Immature natural killer cell (primary cell): ENCODE results near the gene RAB3IP. TPM values are rescaled to one million over a fixed set of nuclear protein-coding genes. Genes with fewer than 3 reads are reported as not detected.
"Not testable (repeated sequence)": the region's sequence is repeated elsewhere in the genome, so short reads cannot be mapped to it uniquely, and the experiment has no call there.

Experiments used
- DNase-seq, 3 donors: peaks; one replicate each; pipeline ENCODE4 v3.0.0; 2022; ENCODE audit warnings: mixed read lengths in 1 of 3
- H3K27ac Mint-ChIP-seq, 6 donors: one replicate each; pipeline ENCODE4 v1.8.0; 2020; ENCODE audit warnings: mixed read lengths in 6 of 6, mild to moderate bottlenecking in 5 of 6, inconsistent platforms in 4 of 6, moderate library complexity in 3 of 6
- H3K27me3 Mint-ChIP-seq, 3 donors: one replicate each; pipeline ENCODE4 v1.8.0; 2020 to 2021; ENCODE audit warnings: low read depth in 3 of 3, mild to moderate bottlenecking in 3 of 3, mixed read lengths in 3 of 3, moderate library complexity in 3 of 3, inconsistent platforms in 1 of 3
- H3K36me3 Mint-ChIP-seq, 3 donors: one replicate each; pipeline ENCODE4 v1.8.0; 2020; ENCODE audit warnings: mixed read lengths in 3 of 3, inconsistent platforms in 2 of 3, mild to moderate bottlenecking in 2 of 3
- H3K4me1 Mint-ChIP-seq, 2 donors: one replicate each; pipeline ENCODE4 v1.8.0; 2020; ENCODE audit warnings: inconsistent platforms in 2 of 2, mild to moderate bottlenecking in 2 of 2, mixed read lengths in 2 of 2, moderate library complexity in 1 of 2
- H3K4me3 Mint-ChIP-seq, 5 donors: one replicate each; pipeline ENCODE4 v1.8.0; 2020; ENCODE audit warnings: mild to moderate bottlenecking in 5 of 5, mixed read lengths in 5 of 5, inconsistent platforms in 3 of 5, moderate library complexity in 3 of 5
- H3K9me3 Mint-ChIP-seq, 6 donors: one replicate each; pipeline ENCODE4 v1.8.0; 2020; ENCODE audit warnings: mild to moderate bottlenecking in 6 of 6, mixed read lengths in 6 of 6, inconsistent platforms in 4 of 6, moderate library complexity in 3 of 6
- polyA plus RNA-seq, 3 donors: library from polyadenylated mRNA; unstranded; fragments of 300-500 nt; fragmentation: Illumina TruSeq; gene quantifications; one replicate each; pipeline ENCODE4 v1.2.3, GENCODE V29; 2021

RAB3IP gene
- polyA plus RNA-seq, 3 donors from 2014 or later: 8.8 to 10.1 (median 9.8) TPM

GRCh38 chr12:69720750-69721149, 17.9 kb upstream of the RAB3IP start:
- no peak for DNase-seq
- H3K9me3 Mint-ChIP-seq: no peaks in the 10 kb centered on the region
- peaks cover 6 to 15% (median 7%) of the 10 kb centered on the region in 3 donors for H3K27me3 Mint-ChIP-seq
- H3K4me1 Mint-ChIP-seq: no peaks in the 10 kb centered on the region
- H3K36me3 Mint-ChIP-seq: no peaks in the 10 kb centered on the region
- no peak overlapping the region for H3K27ac Mint-ChIP-seq
- no peak overlapping the region for H3K4me3 Mint-ChIP-seq

DNA sequence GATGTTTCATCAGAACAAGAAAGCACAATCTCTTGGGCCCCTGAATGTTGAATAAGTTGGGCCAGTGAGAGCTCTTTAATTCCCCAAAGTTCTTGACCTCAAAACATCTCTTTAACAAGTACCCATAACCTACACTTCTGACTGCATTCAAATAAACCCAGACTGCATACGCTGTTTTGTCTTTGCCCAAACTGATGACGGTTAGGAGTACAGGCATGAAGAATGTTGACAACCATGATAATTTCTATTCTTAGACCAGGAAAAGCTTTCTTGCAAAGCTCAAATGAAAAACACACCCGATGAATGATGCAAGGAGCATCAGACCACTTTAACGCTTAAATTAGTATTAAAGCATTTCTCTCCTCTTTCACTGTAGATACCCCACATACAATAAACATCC, 11.7 kb upstream of the RAB3IP start:
- Mint-ChIP-seq H3K27me3 (peaks cover 3 to 10% (median 4%) of the 10 kb centered on the region in 3 donors), H3K4me1 (no peaks in the 10 kb centered on the region), H3K9me3 (no peaks in the 10 kb centered on the region), H3K36me3 (no peaks in the 10 kb centered on the region), H3K27ac (no peak overlapping the region), H3K4me3 (no peak overlapping the region)
- DNase-seq: no peak

DNA sequence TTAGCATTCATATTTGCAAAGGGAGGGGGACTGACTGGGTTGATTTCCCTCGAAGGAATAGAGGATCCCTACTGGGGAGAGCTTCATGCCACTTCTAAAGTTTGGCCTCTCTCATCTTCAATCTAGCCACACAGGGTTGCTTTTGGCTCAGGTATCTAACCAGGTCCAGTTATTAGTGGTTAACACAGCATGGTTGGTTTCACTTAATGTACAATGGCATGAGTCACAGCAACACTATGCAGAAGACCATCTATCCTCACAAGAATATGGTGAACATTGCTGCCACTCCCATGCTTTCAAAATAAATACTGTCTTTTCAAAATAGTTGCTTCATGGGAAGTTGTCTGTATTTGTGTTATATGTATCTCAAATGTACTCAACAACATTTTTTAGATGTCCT, 6.6 kb upstream of the RAB3IP start:
- Mint-ChIP-seq H3K27me3 (peaks cover 0 to 5% (median 0%) of the 10 kb centered on the region in 3 donors), H3K27ac (no peak overlapping the region), H3K36me3 (no peaks in the 10 kb centered on the region), H3K4me3 (no peak overlapping the region), H3K4me1 (no peaks in the 10 kb centered on the region), H3K9me3 (no peaks in the 10 kb centered on the region)
- no peak for DNase-seq

DNA sequence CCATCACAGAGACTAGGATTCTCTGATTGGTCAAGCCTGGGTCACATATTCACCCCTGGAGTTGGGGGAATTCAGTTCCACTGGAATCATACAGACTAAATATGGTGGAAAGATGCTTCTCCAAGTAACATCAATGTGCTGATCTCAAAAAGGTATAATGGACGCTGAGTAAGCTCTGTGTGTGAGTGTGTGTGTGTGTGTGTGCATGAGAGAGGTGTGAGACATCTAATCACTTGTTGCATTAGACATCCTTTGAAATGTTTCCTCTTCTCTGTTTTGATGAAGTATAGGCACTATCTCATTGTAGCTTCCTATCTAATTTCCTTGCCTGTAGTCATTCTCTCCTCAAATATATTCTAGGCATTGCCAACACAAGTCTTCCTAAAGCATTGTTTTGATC, 5.0 kb upstream of the RAB3IP start:
- Mint-ChIP-seq H3K9me3 (no peaks in the 10 kb centered on the region), H3K36me3 (no peaks in the 10 kb centered on the region), H3K27ac (no peak overlapping the region), H3K27me3 (peaks cover 0 to 10% (median 2%) of the 10 kb centered on the region in 3 donors), H3K4me1 (peaks cover 4 to 5% of the 10 kb centered on the region in 2 donors), H3K4me3 (no peak overlapping the region)
- DNase-seq: no peak

DNA sequence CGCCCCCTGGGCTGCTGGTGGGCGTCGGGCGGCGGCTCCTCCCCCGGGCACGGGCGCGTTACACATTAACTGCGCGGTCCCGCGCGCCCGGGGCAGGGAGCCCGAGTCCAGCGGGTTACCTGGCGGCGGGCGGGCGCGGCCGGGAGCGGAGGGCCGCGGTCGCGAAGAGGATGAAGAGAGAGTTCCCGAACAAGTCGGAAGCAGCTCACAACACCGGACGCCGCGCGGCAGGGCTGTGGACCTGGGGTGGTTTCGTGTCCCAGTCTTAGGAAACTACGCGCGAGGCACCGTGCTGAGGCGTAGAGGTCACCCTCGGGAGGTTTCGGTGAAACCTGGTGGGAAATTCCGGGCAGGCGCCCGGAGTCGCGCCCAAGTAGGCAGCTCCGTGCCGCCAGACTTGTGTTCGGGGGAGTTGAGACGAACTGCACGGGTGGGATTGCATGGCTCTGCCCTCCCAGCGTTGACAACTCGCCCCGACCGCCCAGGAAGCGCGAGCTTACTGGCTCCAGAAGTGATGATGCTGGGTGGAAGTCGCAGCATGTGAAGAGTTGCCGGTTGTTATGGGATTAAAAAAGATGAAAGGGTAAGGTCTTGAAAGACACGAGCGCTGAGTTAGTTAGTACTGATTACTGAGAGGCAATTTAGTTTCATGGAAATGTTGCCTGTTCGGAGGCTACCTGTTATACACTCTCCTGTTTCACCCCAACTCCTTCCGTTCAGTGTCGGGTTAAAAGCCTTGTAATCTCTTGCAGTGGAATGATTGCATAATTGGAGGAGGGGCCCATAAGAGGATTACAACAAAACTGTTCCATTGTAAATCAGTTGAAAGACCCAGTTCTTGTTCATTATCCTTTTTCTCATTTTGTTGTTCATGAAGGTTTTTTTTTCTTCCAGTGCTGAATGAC, 879 bp downstream of the RAB3IP start:
- Mint-ChIP-seq H3K4me1 (peaks cover 11 to 19% of the 10 kb centered on the region in 2 donors), H3K4me3 (peak overlapping the region; percentile 83 to 89 (median 87)), H3K9me3 (no peaks in the 10 kb centered on the region), H3K36me3 (no peaks in the 10 kb centered on the region), H3K27ac (peak overlapping the region in 5 of 6 donors; percentile 5 to 67 (median 36)), H3K27me3 (peaks cover 1 to 11% (median 2%) of the 10 kb centered on the region in 3 donors)
- peak; percentile 44 to 52 (median 50) for DNase-seq

GRCh38 chr12:69744109-69744508, 5.4 kb downstream of the RAB3IP start:
- H3K36me3 Mint-ChIP-seq: no peaks in the 10 kb centered on the region
- H3K4me1 Mint-ChIP-seq: peaks cover 7 to 14% of the 10 kb centered on the region in 2 donors
- no peaks in the 10 kb centered on the region for H3K9me3 Mint-ChIP-seq
- H3K27ac Mint-ChIP-seq: no peak overlapping the region
- H3K4me3 Mint-ChIP-seq: no peak overlapping the region
- H3K27me3 Mint-ChIP-seq: peaks cover 0 to 6% (median 1%) of the 10 kb centered on the region in 3 donors
- DNase-seq: no peak

- peaks cover 0 to 9% (median 0%) of the 10 kb centered on the region in 3 donors for H3K36me3 Mint-ChIP-seq
- no peaks in the 10 kb centered on the region for H3K4me1 Mint-ChIP-seq
- H3K27ac Mint-ChIP-seq: no peak overlapping the region
- no peak for DNase-seq
- H3K27me3 Mint-ChIP-seq: peaks cover 0 to 2% (median 0%) of the 10 kb centered on the region in 3 donors
- H3K9me3 Mint-ChIP-seq: no peaks in the 10 kb centered on the region
- no peak overlapping the region for H3K4me3 Mint-ChIP-seq
Measured at GRCh38 chr12:69751476-69751875, 12.8 kb downstream of the RAB3IP start.

DNA sequence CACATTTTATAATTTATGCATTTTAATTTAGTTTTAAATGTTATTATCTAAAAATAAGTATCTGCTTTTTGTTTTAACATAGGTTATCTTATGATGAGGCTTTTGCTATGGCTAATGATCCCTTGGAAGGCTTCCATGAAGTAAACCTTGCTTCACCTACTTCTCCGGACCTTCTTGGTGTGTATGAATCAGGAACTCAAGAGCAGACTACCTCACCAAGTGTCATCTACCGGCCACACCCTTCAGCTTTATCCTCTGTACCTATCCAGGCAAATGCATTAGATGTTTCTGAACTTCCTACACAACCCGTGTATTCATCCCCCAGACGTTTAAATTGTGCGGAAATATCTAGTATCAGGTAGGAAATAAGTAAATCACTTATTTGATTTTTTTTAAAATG, 16.6 kb downstream of the RAB3IP start:
- H3K36me3 Mint-ChIP-seq: peaks cover 5 to 19% (median 8%) of the 10 kb centered on the region in 3 donors
- no peak overlapping the region for H3K27ac Mint-ChIP-seq
- no peak overlapping the region for H3K4me3 Mint-ChIP-seq
- peaks cover 0 to 2% (median 1%) of the 10 kb centered on the region in 3 donors for H3K27me3 Mint-ChIP-seq
- no peak for DNase-seq
- peaks cover 0 to 8% (median 1%) of the 10 kb centered on the region in 6 donors for H3K9me3 Mint-ChIP-seq
- peaks cover 0 to 2% of the 10 kb centered on the region in 2 donors for H3K4me1 Mint-ChIP-seq

DNA sequence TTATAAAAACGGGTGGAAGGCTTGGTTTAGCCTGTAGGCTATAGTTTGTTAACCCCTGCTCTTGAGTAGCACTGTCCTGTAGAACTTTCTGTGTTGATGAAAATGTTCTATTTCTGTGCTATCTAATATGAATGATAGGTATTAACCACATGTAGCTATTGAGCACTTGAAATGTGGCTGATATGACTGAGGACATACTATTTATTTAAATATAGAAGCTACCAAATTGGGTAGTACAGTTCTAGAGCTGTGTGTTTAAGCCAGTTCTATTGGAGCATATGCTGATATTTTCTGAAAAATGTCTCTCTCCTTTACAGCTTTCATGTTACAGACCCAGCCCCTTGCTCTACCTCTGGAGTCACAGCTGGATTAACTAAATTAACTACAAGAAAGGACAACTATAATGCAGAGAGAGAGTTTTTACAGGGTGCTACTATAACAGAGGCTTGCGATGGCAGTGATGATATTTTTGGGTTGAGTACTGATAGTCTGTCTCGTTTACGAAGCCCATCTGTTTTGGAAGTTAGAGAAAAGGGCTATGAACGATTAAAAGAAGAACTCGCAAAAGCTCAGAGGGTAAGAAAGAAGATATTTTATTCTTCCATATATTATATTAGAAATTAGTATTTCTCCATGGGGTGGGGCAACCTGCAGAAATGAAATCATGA, 17.6 kb downstream of the RAB3IP start:
- no peak for DNase-seq
- Mint-ChIP-seq H3K36me3 (peaks cover 12 to 29% (median 14%) of the 10 kb centered on the region in 3 donors), H3K4me3 (no peak overlapping the region), H3K27me3 (peaks cover 0 to 3% (median 2%) of the 10 kb centered on the region in 3 donors), H3K4me1 (peaks cover 0 to 2% of the 10 kb centered on the region in 2 donors), H3K9me3 (peaks cover 0 to 9% (median 2%) of the 10 kb centered on the region in 6 donors), H3K27ac (no peak overlapping the region)

DNA sequence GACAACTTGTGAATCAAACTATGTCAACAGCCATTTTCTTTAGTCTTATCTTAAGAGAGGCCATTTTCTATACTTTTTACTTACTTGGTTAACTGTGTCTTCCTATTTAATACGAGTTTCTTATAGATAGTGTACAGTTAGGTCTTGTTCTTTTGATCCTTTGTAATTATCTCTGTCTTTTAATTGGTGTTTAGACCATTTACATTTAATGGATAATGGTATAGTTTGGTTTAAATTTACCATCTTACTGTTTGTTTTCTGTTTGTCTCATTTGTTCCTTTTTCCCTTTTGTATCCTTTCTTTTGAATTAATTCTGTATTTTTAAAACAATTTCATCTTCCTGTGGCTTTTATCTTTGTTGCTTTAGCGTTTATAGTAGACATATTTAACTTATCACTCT, 19.4 kb downstream of the RAB3IP start:
- Mint-ChIP-seq H3K4me3 (no peak overlapping the region), H3K36me3 (peaks cover 16 to 33% (median 16%) of the 10 kb centered on the region in 3 donors), H3K9me3 (peaks cover 0 to 9% (median 2%) of the 10 kb centered on the region in 6 donors), H3K4me1 (peaks cover 0 to 2% of the 10 kb centered on the region in 2 donors), H3K27me3 (peaks cover 0 to 3% (median 2%) of the 10 kb centered on the region in 3 donors), H3K27ac (no peak overlapping the region)
- DNase-seq: no peak

GRCh38 chr12:69759581-69759980, 20.9 kb downstream of the RAB3IP start:
- H3K4me1 Mint-ChIP-seq, H3K27ac Mint-ChIP-seq, H3K4me3 Mint-ChIP-seq, DNase-seq, H3K27me3 Mint-ChIP-seq: not testable (repeated sequence)
- Mint-ChIP-seq H3K36me3 (peaks cover 16 to 40% (median 28%) of the 10 kb centered on the region in 3 donors), H3K9me3 (peaks cover 0 to 11% (median 3%) of the 10 kb centered on the region in 6 donors)

- no peak overlapping the region for H3K4me3 Mint-ChIP-seq
- H3K27me3 Mint-ChIP-seq: peaks cover 0 to 5% (median 0%) of the 10 kb centered on the region in 3 donors
- peaks cover 29 to 56% (median 41%) of the 10 kb centered on the region in 6 donors for H3K9me3 Mint-ChIP-seq
- peaks cover 39 to 69% (median 66%) of the 10 kb centered on the region in 3 donors for H3K36me3 Mint-ChIP-seq
- DNase-seq: no peak
- no peak overlapping the region for H3K27ac Mint-ChIP-seq
- H3K4me1 Mint-ChIP-seq: no peaks in the 10 kb centered on the region
Measured at GRCh38 chr12:69765515-69765914, 26.9 kb downstream of the RAB3IP start.

- H3K4me1 Mint-ChIP-seq: no peaks in the 10 kb centered on the region
- DNase-seq: no peak
- peaks cover 24 to 56% (median 41%) of the 10 kb centered on the region in 6 donors for H3K9me3 Mint-ChIP-seq
- H3K27me3 Mint-ChIP-seq: peaks cover 0 to 3% (median 0%) of the 10 kb centered on the region in 3 donors
- H3K36me3 Mint-ChIP-seq: peaks cover 35 to 65% (median 58%) of the 10 kb centered on the region in 3 donors
- no peak overlapping the region for H3K4me3 Mint-ChIP-seq
- no peak overlapping the region for H3K27ac Mint-ChIP-seq
Measured at GRCh38 chr12:69766260-69766659, 27.6 kb downstream of the RAB3IP start.

DNA sequence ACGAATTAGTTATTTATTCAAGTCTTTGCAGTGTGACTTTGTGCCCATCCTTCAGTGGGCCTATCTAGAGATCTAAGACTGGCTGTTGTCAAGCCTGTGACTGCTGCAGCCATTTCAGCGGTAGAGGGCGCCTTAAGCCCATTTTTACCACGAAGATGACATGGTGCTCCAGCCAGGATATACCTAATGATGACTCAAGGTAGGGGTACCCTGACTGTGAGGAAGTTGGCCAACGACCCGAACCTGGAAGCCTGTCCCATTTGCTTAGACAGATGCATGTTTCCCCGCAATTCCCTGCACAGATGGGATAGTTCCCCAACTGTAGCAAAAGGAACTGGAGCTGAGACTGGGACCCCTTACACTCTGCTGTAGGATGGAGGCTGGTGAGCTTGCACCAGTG, 41.3 kb downstream of the RAB3IP start:
- Mint-ChIP-seq H3K27me3 (no peaks in the 10 kb centered on the region), H3K27ac (no peak overlapping the region), H3K9me3 (peaks cover 0 to 18% (median 11%) of the 10 kb centered on the region in 6 donors), H3K4me3 (no peak overlapping the region), H3K4me1 (no peaks in the 10 kb centered on the region), H3K36me3 (peaks cover 22 to 34% (median 27%) of the 10 kb centered on the region in 3 donors)
- no peak for DNase-seq
